Measurements from ENCODE around the gene TTC39A.

Gene TTC39A

GRCh38 chr1:51336711-51337110 is 6.3 kb upstream of the TTC39A start:
- DNase-seq (ENCODE audit: extremely low read depth, low read depth): no peak
- no peak for TF ChIP-seq CTCF (IDR thresholded peaks at IDR 0.05; ENCODE audit: low read depth, low read length)

- DNase-seq (ENCODE audit: extremely low read depth, low read depth): no peak
- no peak for TF ChIP-seq CTCF (IDR thresholded peaks at IDR 0.05; ENCODE audit: low read depth, low read length)
Observed at GRCh38 chr1:51336004-51336403, 5.6 kb upstream of the TTC39A start.

- TF ChIP-seq CTCF (IDR thresholded peaks at IDR 0.05; ENCODE audit: low read depth, low read length): no peak
- DNase-seq (ENCODE audit: extremely low read depth, low read depth): no peak
Observed at GRCh38 chr1:51331206-51332100, 1.1 kb upstream of the TTC39A start.

GRCh38 chr1:51329443-51330325 is 678 bp downstream of the TTC39A start:
- no peak for DNase-seq (ENCODE audit: extremely low read depth, low read depth)
- TF ChIP-seq CTCF (IDR thresholded peaks at IDR 0.05; ENCODE audit: low read depth, low read length): no peak

- DNase-seq (ENCODE audit: extremely low read depth, low read depth): no peak
Observed at GRCh38 chr1:51328926-51329325, 1.4 kb downstream of the TTC39A start.

GRCh38 chr1:51328279-51328678 is 2.1 kb downstream of the TTC39A start:
- no peak for DNase-seq (ENCODE audit: extremely low read depth, low read depth)
- TF ChIP-seq CTCF (IDR thresholded peaks at IDR 0.05; ENCODE audit: low read depth, low read length): no peak

More at GRCh38 chr1:51328926-51329325, 1.4 kb downstream of the TTC39A start:
- no peak for TF ChIP-seq CTCF (IDR thresholded peaks at IDR 0.05; ENCODE audit: low read depth, low read length)

GRCh38 chr1:51327386-51327785 is 3.0 kb downstream of the TTC39A start:
- no peak for DNase-seq (ENCODE audit: extremely low read depth, low read depth)
- no peak for TF ChIP-seq CTCF (IDR thresholded peaks at IDR 0.05; ENCODE audit: low read depth, low read length)

All from AG09319 (cell line).